Hepatocyte (in vitro differentiated cells): ENCODE results near the gene KIRREL1.

ENCODE experiments used
- EZH2phosphoT487 ChIP-seq: fragments of 200-600 bp; sonication (generic); IDR thresholded peaks from one replicate; pipeline ENCODE4 v1.6.1; 2018; ENCODE audit warnings: antibody characterized with exemption, mild to moderate bottlenecking, low read depth, moderate library complexity; ENCODE audit not compliant: unreplicated experiment, severe bottlenecking
- TF ChIP-seq, protein P1 (sequence below): fragments of 200-600 bp; sonication (generic); IDR thresholded peaks from 2 replicates; pipeline ENCODE4 v1.5.1; 2016; ENCODE audit warnings: antibody characterized with exemption, mild to moderate bottlenecking; ENCODE audit not compliant: poor library complexity

DNA sequence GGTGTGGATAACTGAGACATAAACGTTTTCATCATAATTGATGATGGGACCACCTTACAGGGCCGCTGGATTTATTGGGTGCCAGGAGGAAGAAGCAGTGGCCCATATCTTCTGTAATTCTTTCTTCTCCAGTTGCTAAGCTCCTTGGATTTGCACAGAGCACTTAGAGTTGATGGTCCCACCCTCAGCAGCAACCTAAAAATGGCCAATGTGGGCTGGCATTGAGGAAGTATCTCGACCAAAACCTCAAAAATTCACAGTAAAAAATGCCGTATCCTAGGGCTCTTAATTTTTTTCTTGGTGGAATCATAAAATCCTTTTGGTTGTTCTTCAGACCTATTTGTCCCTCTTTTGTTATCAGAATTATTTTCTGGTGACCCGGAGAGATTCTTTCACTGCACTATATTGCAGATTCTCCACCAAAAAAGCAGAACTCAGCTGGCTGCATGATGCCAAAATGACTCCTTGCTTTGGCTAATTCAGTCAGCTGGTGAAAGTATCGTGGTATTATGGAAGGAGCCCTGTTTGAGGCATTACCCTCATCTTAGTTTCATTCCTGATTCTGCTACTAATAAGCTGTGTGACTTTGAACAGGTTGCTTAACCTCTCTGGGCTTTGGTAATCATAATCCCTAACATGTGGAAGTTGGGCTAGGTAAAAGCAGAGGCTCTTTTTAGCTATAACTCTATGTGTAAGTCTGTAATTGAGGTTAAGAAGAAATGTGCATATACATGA lies 27.6 kb downstream of the KIRREL1 start:
- TF ChIP-seq, protein P1, sequence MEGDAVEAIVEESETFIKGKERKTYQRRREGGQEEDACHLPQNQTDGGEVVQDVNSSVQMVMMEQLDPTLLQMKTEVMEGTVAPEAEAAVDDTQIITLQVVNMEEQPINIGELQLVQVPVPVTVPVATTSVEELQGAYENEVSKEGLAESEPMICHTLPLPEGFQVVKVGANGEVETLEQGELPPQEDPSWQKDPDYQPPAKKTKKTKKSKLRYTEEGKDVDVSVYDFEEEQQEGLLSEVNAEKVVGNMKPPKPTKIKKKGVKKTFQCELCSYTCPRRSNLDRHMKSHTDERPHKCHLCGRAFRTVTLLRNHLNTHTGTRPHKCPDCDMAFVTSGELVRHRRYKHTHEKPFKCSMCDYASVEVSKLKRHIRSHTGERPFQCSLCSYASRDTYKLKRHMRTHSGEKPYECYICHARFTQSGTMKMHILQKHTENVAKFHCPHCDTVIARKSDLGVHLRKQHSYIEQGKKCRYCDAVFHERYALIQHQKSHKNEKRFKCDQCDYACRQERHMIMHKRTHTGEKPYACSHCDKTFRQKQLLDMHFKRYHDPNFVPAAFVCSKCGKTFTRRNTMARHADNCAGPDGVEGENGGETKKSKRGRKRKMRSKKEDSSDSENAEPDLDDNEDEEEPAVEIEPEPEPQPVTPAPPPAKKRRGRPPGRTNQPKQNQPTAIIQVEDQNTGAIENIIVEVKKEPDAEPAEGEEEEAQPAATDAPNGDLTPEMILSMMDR, result no peak
- no peak for TF ChIP-seq EZH2phosphoT487
